ENCODE results near the gene HYOU1.
"Not testable (repeated sequence)": the region's sequence is repeated elsewhere in the genome, so short reads cannot be mapped to it uniquely, and the experiment has no call there.

Gene HYOU1

DNA sequence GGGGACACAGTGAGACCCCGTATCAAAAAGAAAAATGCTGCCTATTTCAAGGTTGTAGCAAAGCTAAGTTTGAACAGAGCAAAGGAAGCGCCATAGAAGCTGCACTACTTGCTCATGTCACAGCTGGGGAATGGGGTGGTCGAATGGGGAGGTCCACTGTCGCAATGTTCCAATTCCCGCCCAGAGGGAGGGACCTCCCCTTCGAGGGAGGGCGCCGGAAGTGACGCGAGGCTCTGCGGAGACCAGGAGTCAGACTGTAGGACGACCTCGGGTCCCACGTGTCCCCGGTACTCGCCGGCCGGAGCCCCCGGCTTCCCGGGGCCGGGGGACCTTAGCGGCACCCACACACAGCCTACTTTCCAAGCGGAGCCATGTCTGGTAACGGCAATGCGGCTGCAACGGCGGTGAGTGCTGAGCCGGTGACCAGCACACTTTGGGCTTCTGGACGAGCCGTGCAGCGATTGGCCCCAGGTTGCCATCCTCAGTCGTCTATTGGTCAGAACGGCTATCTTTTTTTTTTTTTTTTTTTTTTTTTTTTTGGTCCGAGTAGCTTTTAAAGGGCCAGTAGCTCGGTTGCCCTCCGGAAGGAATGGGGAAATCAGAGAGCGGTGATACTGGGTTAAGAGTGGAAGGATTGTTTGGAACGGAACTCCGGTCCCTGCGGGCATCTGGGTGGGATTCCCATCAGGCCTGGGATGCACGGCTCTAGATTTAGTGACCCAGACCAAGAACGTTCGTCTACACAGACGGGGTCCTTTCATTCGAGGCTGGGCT, 27.8 kb upstream of the HYOU1 start, which contains the start of gene HMBS:
Gene HMBS, plus strand, starts transcription at position 219 of the 774 bp plus-strand sequence. Its CDS starts 153 bp downstream, at position 372.
- DNase-seq = peak; percentile 74

DNA sequence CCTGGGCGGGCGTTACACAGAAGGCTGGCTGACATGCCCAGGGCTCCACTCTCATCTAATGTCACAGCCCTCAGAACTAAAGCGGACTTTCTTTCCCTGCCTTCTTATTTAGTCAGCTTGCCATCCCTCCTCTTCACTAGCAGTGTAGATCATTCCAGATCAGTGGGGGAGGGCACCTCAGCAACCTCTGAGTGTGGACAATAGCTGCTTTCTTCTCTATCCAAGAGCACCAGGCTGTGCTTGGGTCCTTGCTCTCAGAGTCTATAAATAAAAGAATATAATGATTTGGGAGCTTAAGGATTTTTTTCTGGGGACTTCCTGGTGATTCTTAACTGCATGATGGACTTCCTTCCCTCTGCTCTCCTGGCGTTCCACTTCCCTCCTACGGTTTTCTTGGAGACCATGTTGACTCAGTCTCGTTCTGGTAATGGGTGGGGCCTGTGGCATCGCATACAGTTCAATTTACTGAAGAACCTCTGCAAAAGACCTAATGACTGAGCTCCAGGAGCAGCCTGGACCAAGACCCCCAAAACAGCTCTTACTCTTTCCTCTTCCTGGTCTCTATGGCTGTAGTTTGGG, 24.8 kb upstream of the HYOU1 start:
- DNase-seq = no peak

DNA sequence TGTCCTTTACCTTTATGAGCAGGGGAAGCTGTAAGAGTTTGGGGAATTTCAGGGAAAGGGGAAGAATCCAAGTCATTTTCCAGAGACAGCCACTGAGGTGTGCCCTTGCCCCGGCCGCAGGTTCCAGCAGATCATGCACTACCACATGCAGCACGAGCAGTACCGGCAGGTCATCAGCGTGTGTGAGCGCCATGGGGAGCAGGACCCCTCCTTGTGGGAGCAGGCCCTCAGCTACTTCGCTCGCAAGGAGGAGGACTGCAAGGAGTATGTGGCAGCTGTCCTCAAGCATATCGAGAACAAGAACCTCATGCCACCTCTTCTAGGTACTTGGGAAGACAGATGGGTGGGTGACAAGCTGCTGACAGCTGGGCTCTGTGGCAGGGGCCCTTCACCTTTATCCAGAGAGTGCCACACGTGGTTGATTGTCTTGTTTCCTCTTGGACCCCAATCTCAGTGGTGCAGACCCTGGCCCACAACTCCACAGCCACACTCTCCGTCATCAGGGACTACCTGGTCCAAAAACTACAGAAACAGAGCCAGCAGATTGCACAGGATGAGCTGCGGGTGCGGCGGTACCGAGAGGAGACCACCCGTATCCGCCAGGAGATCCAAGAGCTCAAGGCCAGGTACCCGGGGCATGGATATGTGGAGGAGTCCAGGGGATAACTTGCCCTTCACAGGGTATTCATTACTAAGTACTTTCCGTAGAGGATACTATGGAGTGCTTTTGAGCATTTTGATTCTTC, 21.8 kb upstream of the HYOU1 start:
- DNase-seq = no peak

DNA sequence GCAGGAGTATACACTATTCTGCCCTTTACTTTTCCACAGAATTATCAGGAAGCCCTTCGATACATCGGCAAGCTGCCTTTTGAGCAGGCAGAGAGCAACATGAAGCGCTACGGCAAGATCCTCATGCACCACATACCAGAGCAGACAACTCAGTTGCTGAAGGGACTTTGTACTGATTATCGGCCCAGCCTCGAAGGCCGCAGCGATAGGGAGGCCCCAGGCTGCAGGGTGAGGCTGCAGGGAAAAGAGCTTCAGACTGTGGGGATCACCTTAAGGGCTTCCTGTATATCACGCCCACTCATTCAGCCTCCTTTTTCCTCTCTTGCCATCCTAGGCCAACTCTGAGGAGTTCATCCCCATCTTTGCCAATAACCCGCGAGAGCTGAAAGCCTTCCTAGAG, 20.8 kb upstream of the HYOU1 start:
- no peak for DNase-seq

DNA sequence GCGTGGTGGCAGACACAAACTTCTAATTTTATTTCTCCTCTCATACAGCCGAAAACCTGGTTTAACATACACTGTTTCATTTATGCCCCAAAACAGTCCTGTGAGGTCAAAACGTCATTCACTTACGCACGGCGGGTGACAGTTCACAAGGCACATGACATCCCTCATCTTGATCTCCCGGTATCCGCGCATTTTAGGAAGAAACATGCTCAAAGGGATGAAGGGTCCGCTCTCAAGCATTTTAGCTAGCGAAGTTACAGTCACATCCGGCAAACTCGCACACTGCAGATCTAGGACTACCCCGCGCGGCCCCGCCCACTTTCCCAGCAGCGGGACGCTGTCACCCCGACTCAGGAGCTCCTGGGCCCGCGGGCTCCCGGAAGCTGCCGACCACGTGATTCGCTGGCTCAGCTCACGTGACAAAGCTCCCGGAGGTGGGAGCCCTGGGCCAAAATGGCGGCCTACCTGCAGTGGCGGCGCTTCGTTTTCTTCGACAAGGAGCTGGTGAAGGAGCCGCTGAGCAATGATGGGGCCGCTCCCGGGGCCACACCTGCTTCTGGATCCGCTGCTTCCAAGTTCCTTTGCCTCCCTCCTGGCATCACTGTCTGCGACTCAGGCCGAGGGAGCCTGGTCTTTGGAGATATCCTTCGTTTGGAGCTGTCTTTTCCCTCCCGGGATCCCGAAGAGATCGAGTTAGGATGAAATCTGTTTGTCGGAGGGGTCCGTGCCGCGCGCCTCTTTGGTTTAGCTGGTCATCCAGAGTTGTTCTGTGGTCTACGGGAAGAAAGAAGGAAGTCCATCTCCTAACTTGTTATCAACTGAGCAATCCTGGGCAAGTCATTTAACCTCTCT, 10.6 kb upstream of the HYOU1 start, which contains the start of gene VPS11:
Gene VPS11, plus strand, starts transcription at position 448 of the 852 bp plus-strand sequence. Its CDS starts 6 bp downstream, at position 454.
- DNase-seq = peak; percentile 69

DNA sequence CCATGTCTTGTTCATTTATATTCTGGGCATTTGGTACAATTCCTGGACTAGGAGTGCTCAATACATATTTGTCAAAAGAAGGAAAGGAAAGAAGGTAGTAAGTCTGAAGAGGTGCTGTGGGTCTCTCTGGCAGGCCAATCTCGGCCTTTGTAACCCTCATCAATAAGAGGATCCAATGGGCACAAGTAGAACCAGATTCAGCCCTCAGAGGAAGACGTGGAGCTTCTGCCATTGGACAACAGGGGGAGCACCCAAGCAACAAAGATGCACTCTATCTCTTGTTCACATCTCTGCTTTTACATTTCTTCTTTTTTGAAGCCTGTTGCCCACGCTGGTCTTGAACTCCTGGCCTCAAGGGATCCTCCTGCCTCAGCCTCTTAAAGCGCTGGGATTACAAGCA, 8.4 kb upstream of the HYOU1 start:
- no peak for DNase-seq

DNA sequence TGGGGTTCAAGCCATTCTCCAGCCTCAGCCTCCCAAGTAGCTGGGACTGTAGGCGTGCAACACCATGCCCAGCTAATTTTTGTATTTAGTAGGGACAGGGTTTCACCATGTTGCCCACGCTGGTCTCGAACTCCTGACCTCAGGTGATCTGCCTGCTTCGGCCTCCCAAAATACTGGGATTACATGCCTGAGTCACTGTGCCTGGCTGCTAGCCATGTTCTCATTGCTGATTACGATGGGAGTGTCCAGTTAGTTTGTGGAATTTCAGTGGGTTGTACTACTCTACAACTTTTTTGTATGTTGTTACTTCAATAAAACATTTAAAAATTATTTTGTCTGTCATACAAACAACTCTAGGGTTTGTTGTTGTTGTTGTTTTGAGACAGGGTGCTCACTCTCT, 5.8 kb upstream of the HYOU1 start:
- DNase-seq = no peak

DNA sequence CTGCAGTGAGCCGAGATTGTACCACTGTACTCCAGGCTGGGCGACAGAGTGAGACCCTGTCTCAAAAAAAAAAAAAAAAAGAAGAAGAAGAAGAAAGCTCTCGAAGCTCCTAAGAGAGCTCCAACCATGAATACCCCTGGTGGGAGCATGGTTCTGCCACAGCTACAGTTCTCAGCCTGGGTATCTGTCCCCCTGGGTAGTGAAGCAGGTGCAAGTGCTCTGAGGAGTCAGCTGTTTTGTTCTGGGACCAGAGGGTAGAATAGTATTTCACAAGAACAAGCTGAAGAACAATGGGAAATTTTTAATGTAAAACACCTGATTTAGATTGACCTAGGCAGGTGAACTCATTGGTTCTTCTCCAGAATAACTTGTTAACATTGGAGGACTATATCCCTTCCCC, 4.3 kb upstream of the HYOU1 start:
- no peak for DNase-seq

DNA sequence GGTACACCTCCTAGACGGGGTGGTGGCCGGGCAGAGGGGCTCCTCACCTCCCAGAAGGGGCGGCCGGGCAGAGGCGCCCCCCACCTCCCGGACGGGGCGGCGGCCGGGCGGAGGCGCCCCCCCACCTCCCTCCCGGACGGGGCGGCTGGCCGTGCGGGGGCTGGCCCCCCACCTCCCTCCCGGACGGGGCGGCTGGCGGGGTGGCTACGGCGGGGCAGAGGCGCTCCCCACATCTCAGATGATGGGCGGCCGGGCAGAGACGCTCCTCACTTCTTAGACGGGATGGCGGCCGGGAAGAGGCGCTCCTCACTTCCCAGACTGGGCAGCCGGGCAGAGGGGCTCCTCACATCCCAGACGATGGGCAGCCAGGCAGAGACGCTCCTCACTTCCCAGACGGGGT, 2.1 kb upstream of the HYOU1 start:
- DNase-seq = not testable (repeated sequence)

DNA sequence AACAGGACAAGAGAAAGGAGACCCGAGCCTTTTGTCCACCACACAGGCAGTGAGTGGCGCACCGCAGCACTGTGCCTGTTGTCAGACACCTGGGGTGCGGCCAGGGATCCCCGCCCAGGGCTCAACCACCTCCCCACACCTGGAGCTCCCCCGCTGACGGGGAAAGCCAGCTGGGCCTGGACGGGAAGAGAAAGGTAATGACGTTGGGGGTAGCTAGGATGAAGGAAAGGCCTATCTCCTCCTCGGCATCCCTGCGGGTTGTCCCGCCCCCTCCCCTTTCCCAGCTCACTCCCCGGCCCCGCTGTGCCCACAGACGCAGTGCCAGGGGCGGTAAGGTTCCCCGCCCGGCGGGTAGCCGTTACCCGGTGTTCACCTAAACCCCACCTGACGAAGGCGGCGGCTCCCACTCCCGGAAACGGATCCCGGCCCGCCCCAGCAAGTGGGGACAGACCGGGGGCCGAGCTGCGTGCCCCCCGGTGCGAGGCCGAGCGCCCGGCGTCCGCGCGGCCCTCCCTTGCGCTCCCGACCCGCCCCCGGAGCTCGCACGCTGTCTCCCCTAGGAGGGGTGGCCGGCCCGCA, 495 bp downstream of the HYOU1 start:
- no peak for DNase-seq

DNA sequence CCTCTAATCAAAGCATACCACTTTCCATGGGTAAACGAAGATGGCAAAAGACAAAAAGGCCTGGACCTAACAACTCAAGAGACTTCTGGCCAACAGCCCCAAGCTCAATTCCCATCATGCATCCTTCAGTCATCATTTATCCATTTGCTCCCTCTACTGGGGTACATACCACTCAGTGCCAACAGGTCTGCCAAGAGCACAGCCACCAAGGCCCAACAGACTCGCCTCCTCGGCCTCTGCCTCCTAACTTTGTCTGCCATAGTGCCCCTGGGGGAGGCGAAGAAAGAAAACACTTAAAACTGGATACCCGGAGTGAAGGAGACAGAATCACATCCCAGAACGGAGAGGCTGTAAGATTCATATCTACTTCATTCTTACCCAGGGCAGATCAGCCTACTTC, 1.1 kb downstream of the HYOU1 start:
- no peak for DNase-seq

DNA sequence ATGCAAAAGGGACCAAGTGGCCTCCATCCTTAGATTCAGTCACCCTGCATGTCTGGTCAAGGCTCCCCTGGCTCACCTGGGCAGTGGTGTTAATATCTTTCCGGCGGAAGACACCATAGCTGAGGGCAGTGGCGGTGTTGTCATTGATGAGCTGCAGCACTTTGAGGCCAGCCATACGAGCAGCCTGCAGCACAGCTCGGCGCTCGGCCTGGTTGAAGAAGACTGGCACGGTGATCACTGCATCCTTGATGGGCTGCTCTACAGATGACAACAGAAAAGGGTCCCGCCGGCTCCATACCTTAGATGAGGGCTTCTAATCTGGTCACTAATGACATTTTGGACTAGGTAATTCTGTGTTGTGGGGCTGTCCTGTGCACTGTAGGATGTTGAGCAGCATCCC, 2.6 kb downstream of the HYOU1 start:
- no peak for DNase-seq

DNA sequence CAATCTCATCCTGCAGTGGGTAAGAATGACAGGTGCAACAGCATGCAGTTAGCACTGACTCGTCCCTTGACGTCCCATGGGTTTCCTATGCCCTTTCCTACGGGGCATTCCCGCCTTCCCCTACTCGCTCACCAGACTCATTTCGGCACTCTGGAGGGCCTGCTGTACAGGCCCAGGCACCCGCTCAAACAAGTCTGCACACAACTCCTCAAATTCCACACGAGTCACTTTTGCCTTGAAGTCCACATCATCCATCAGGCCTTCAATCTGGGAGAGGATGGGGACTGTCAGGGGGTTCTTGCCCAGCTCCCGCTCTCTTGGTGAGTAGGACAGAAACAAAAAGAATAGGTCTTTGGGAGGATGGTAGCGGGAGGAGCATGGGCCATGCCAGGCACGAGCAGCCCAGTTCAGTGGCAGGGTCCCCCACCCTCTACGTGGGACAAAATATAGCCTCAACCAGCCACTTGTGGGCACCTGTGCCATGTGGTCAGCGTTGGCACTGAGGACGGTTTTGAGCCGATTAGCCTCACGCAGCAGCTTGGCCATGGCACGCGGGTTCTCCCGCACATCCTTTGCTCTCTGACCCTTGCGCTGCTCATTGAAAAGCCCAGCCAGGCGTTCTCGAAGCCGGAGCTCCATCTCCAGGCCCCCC, 4.7 kb downstream of the HYOU1 start:
- DNase-seq = no peak

DNA sequence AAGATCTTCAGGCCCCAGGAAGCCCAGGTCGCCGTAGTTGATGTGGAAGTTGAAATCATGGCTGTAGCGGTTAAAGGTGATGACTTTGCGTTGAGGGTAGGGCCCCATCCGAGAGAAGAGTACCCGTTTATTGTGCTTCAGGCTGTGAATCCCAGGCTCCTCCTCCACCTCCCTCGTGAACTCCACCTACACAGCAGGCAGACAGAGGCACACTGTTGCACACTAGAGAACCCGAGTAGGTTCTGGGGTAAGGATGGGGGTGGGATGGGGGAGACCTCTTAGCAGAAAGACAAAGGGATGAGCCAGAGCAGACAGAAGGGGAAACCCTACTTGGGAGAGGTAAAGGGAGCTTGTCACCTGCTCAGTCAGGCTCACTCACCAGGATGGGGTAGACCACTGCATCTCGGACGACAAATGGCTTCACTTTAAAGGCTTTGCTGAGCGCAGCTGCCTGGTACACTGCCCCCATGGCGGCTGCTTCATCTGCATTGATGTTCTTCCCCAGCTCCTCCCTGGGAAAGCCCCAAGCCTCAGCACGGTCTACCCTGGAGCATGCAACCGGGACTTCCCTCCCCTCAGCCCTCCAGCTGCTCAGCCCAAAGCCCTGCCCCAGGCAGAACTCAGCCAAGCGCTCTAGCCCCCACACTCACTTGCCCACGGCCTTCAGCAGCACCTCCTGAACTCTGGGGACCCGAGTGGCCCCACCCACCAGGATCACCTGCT, 5.4 kb downstream of the HYOU1 start:
- no peak for DNase-seq

DNA sequence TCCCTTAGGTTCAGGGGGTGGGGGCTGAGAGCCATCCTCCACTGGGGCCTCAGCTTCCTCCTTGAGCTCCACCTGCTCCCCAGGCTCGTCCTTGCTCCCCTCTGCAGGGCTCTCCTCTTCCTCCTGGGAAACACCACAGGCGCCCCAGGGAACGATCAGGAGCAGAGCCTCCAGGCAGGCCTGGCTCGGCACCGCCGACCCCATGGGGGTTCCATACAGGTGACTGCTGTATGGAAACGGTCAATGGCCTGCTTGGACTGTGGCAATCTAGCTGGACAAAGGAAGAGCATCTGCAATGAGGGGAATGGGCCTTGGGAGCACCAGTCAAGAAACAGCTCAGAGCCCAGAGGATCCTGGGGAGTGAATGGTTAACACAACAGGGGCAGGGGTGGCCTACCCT, 7.9 kb downstream of the HYOU1 start:
- DNase-seq = no peak

DNA sequence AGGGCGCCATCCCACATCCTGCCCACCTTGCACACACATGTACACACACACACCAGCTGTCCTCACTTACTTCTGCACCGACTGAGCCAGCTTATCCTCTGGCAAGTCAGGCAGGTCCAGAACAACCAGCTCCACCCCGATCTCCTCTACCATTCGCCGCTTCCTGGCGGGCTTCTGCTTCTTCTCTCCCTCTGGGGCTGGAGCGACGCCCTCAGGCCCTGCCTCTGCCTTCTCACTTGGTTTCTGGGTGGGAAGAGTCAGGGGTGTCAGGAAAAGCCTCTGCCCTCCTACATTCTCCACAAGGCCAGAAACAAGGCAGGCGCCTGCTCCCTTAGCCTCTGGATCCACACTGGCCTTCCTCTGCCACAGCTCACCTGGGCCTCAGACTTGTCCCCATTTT, 8.4 kb downstream of the HYOU1 start:
- DNase-seq = no peak

DNA sequence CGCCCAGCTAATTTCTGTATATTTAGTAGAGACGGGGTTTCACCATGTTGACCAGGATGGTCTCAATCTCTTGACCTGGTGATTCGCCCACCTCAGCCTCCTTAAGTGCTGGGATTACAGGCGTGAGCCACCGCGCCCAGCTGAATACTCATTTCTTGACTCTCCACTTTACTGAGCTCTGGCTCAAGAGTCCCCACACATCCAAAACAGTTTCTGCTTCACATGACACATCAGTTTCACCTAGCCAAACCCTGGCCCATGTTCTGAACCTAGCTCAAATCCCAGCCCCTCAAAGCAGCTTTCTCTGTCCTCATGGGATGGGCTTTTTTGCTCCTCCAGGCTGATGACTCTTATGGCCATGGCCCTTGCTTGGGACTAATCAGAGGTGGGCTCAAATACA, 9.8 kb downstream of the HYOU1 start:
- no peak for DNase-seq

DNA sequence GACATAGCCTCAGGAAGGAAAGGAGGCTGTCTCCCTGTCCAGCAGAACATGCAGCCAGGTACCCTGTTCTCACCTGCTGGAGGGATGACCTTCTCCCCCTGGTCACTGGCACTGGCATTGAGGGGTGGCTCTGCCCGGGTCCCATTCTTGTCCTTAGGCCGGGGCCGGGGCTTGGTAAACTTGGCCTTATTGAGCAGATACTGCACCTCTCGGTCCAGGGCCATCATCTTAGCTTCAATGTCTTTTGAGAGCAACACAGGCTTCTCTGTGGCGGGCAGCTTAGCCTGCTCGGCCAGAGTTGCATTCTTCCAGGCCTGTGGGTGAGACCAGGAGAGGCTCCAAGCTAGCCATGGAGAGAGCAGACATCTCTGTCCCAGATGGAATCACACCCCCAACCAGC, 10.5 kb downstream of the HYOU1 start:
- DNase-seq = no peak

DNA sequence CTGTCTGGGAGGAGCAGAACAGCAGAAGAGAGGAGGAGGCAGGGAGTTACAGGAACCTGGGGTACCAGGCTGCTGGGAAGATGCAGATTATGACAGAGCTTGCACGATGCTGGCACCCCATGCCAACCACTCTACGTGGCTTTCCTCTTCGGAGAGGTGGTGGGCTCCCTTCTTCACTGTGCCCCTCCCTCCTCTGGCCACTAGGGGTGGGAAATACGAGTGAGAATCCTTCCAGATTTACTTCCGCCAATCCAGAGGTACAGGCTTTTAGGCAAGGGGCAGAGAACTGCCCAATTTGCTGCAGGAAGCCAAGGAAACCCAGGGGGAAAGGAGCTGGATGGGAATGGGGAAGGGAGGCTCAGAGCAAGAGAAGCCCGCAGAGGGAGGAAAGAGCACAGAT, 12.3 kb downstream of the HYOU1 start:
- DNase-seq = no peak

DNA sequence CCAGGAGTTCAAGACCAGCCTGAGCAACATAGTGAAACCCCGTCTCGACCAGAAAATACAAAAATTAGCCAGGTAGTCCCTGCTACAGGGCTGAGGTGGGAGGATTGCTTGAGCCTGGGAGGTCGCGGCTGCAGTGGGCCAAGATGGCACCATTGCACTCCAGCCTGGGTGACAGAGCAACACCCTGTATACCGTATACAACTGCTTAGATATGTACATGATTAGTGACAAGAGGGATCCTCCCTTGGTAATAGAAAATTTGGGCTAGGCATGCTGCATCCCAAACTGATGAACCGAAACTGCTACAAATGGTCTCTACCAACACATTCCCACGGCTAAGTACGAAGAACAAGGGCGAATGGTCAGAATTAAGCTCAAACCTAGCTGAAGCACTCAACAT, 14.1 kb downstream of the HYOU1 start:
- no peak for DNase-seq

DNA sequence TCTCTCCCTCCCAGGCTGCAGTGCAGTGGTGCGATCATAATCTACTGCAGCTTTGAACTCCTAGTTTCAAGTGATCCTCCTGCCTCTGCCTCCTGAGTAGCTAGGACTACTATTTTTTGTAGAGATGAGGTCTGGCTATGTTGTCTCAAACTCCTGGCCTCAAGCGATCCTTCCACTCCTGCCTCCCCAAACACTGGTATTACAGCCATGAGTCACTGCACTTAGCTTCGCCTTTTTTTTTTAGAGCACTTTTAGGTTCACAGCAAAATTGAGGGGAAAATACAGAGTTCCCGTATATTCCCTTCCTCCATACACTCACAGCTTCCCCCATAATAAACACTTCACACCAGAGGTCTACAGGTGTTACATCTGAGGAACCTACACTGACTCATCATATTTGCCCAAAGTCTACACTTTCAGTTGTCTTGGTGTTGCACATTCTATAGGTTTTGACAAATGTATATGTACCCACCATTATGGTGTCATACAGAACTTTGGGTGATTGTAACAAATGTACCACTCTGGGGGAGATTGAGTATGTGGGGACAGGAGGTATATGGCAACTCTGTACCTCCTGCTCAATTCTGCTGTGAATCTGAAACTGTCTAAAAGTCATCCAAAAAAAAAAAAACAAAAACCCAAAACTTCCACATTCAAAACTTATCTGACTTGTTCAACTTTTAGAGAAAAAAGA, 15.0 kb downstream of the HYOU1 start:
- DNase-seq = no peak

Measured in NCI-H187 treated with DMSO at 0.1 percent for 48 hours (cell line).